Measurements from ENCODE around the gene NOD2. TPM values are rescaled to one million over a fixed set of nuclear protein-coding genes. Genes with fewer than 3 reads are reported as not detected.

NOD2 gene
- total RNA-seq, 1 experiment from 2014 or later, result 0.17 TPM

DNA sequence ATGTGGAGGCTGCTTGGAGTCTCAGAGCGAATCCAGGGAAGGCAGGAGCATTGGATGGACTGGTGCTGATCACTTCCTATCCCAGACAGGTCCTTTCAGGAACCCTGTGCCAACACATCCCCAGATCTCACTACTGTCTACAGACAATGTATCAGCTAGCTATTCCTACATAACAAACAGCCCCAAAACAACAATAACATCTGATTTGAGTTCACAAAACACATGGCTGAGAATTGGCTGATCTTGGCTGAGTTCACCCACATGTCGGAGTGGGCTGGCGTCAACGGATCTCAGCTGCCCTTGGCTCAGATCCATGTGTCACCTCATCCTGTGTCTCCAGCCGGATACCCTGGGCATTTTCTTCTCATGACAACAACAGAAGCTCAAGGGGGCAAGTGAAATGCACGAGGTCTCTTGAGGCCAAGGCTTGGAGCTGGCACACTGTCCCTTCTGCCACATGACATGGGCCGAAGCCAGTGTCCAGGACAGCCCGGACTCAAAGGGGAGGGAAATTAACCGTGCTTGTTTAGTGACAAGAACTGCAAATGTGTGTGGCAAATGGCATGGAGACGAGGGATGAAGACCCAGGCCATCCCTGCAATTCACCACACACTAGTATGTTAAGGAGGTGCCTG is 31.0 kb upstream of the NOD2 start:
- H3K36me3 Mint-ChIP-seq (ENCODE audit: insufficient read depth in 1 of 3, low read depth in 3 of 3), result peaks cover 0 to 2% (median 0%) of the 10 kb centered on the region in 3 experiments; a peak in 2 of 7 replicates
- no peaks in the 10 kb centered on the region for H4K20me1 ChIP-seq (ENCODE audit: control insufficient read depth, insufficient read depth, insufficient read length)
- no peak overlapping the region for H3K56ac ChIP-seq (ENCODE audit: insufficient read length, low read depth, low read length)
- no peak overlapping the region for H3K14ac ChIP-seq (ENCODE audit: insufficient read depth, low read length)
- H2BK12ac ChIP-seq (ENCODE audit: insufficient read length, low read depth, low read length), result no peak overlapping the region
- no peak overlapping the region for H2BK15ac ChIP-seq (ENCODE audit: low read depth, low read length)
- H3K27me3 Mint-ChIP-seq (ENCODE audit: low read depth), result peaks cover 10% of the 10 kb centered on the region
- H3K9me3 Mint-ChIP-seq, result peaks cover 0 to 5% of the 10 kb centered on the region in 2 experiments; a peak in 3 of 5 replicates
- H3T11ph ChIP-seq (ENCODE audit: low read length), result no peak overlapping the region
- no peak overlapping the region; a peak in 1 of 7 replicates for H3K27ac Mint-ChIP-seq
- peaks cover 0 to 7% of the 10 kb centered on the region in 2 experiments; a peak in 2 of 4 replicates for H3K4me1 Mint-ChIP-seq
- no peak for DNase-seq
- no peak overlapping the region for H3K27ac ChIP-seq (ENCODE audit: insufficient read length, low read depth, low read length)
- H3K79me2 ChIP-seq (ENCODE audit: insufficient read depth, low read length), result no peaks in the 10 kb centered on the region
- WGBS (ENCODE audit: extremely low coverage, insufficient read length, low lambda C conversion rate), result no CpG with 5 or more reads among the region's 10 CpGs
- no peak overlapping the region for H3K23ac ChIP-seq (ENCODE audit: insufficient read length, low read depth, low read length)
- H3K4ac ChIP-seq (ENCODE audit: low read depth, low read length), result no peak overlapping the region
- no peaks in the 10 kb centered on the region for H3K9me3 ChIP-seq (ENCODE audit: control insufficient read depth, low read depth, low read length)
- H2AFZ ChIP-seq (ENCODE audit: low read length), result no peak overlapping the region
- H3K4me1 ChIP-seq (ENCODE audit: insufficient read depth, low read length), result no peaks in the 10 kb centered on the region
- no peak overlapping the region for H2BK20ac ChIP-seq (ENCODE audit: low read depth, low read length, poor library complexity, severe bottlenecking)
- no peaks in the 10 kb centered on the region for H3K79me1 ChIP-seq (ENCODE audit: insufficient read depth, low read depth, low read length, poor library complexity, severe bottlenecking)
- no peak overlapping the region for H4K5ac ChIP-seq (ENCODE audit: insufficient read length, low read depth, low read length)
- no peak overlapping the region for H2BK5ac ChIP-seq (ENCODE audit: insufficient read length, low read length)
- H4K8ac ChIP-seq (replicated peaks; ENCODE audit: insufficient read length, low read depth, low read length), result no peak overlapping the region
- H4K91ac ChIP-seq (ENCODE audit: insufficient read length, low read depth, low read length), result no peak overlapping the region
- no peak overlapping the region for H3K9ac ChIP-seq (ENCODE audit: extremely low read depth, insufficient read length, low read length)
- TF ChIP-seq, protein P1, sequence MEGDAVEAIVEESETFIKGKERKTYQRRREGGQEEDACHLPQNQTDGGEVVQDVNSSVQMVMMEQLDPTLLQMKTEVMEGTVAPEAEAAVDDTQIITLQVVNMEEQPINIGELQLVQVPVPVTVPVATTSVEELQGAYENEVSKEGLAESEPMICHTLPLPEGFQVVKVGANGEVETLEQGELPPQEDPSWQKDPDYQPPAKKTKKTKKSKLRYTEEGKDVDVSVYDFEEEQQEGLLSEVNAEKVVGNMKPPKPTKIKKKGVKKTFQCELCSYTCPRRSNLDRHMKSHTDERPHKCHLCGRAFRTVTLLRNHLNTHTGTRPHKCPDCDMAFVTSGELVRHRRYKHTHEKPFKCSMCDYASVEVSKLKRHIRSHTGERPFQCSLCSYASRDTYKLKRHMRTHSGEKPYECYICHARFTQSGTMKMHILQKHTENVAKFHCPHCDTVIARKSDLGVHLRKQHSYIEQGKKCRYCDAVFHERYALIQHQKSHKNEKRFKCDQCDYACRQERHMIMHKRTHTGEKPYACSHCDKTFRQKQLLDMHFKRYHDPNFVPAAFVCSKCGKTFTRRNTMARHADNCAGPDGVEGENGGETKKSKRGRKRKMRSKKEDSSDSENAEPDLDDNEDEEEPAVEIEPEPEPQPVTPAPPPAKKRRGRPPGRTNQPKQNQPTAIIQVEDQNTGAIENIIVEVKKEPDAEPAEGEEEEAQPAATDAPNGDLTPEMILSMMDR (conservative IDR thresholded peaks at IDR 0.05), result no peak
- H3K27me3 ChIP-seq (ENCODE audit: insufficient read depth, low read length), result no peaks in the 10 kb centered on the region
- H3K4me2 ChIP-seq (ENCODE audit: insufficient read depth, insufficient read length, low read length), result no peak overlapping the region
- peaks cover 7% of the 10 kb centered on the region for H3K23me2 ChIP-seq (ENCODE audit: insufficient read length, low read depth, low read length, poor library complexity, severe bottlenecking)
- no peak overlapping the region for H3K18ac ChIP-seq (ENCODE audit: insufficient read length, low read depth, low read length)
- no peak overlapping the region for H3K4me3 Mint-ChIP-seq
- no peak overlapping the region for H2AK5ac ChIP-seq (ENCODE audit: insufficient read length, low read length)
- H2BK120ac ChIP-seq (ENCODE audit: low read depth, low read length, poor library complexity, severe bottlenecking), result no peak overlapping the region

Measured in H9 (cell line).